ENCODE data around the gene PAFAH2. TPM values are rescaled to one million over a fixed set of nuclear protein-coding genes. Genes with fewer than 3 reads are reported as not detected.

PAFAH2 gene
- total RNA-seq, 2 donors from 2014 or later: 11.6 to 13.3 TPM

GRCh38 chr1:25999041-25999800, 1.4 kb upstream of the PAFAH2 start:
- DNase-seq: no peak
- WGBS, 2 experiments (ENCODE audit: insufficient coverage in 1 of 2, insufficient read length in 1 of 2): 89 to 96% methylated on average over 7 to 18 of the region's 18 CpGs
- H3K36me3 ChIP-seq (ENCODE audit: control insufficient read depth, insufficient read depth, low read length): no peaks in the 10 kb centered on the region
- H3K27me3 ChIP-seq (ENCODE audit: control insufficient read depth, insufficient read depth, low read length, poor library complexity, severe bottlenecking): no peaks in the 10 kb centered on the region
- H3K9me3 ChIP-seq (ENCODE audit: control insufficient read depth, low read length): no peaks in the 10 kb centered on the region
- peaks cover 22% of the 10 kb centered on the region for H3K4me1 Mint-ChIP-seq
- no peak overlapping the region for H3K27ac ChIP-seq (ENCODE audit: low read depth, low read length)
- peaks cover 5% of the 10 kb centered on the region for H3K4me1 ChIP-seq (ENCODE audit: control insufficient read depth, insufficient read depth, low read length)
- TF ChIP-seq CTCF (conservative IDR thresholded peaks at IDR 0.05): no peak
- no peak overlapping the region for H3K9ac ChIP-seq (ENCODE audit: extremely low read depth, low read length, poor library complexity, severe bottlenecking)
- no peak overlapping the region for H3K4me3 ChIP-seq (ENCODE audit: low read length)
- no peaks in the 10 kb centered on the region for H3K36me3 Mint-ChIP-seq (ENCODE audit: low read depth)
- no peak overlapping the region for H3K4me3 Mint-ChIP-seq
- no peaks in the 10 kb centered on the region for H3K9me3 Mint-ChIP-seq
- H3K27ac Mint-ChIP-seq: peak overlapping the region; percentile 53
- peaks cover 3% of the 10 kb centered on the region for H3K27me3 Mint-ChIP-seq (ENCODE audit: insufficient read depth)

- Mint-ChIP-seq H3K27me3 (ENCODE audit: insufficient read depth) (no peaks in the 10 kb centered on the region), H3K9me3 (no peaks in the 10 kb centered on the region), H3K27ac (peak overlapping the region; percentile 98), H3K36me3 (ENCODE audit: low read depth) (peaks cover 1% of the 10 kb centered on the region), H3K4me3 (peak overlapping the region; percentile 85), H3K4me1 (peaks cover 29% of the 10 kb centered on the region)
- Histone ChIP-seq H3K27me3 (ENCODE audit: control insufficient read depth, insufficient read depth, low read length, poor library complexity, severe bottlenecking) (no peaks in the 10 kb centered on the region), H3K9me3 (ENCODE audit: control insufficient read depth, low read length) (no peaks in the 10 kb centered on the region), H3K9ac (ENCODE audit: extremely low read depth, low read length, poor library complexity, severe bottlenecking) (peak overlapping the region; percentile 90), H3K4me3 (ENCODE audit: low read length) (peak overlapping the region; percentile 86), H3K36me3 (ENCODE audit: control insufficient read depth, insufficient read depth, low read length) (no peaks in the 10 kb centered on the region), H3K27ac (ENCODE audit: low read depth, low read length) (peak overlapping the region; percentile 81), H3K4me1 (ENCODE audit: control insufficient read depth, insufficient read depth, low read length) (peaks cover 5% of the 10 kb centered on the region)
- TF ChIP-seq CTCF (conservative IDR thresholded peaks at IDR 0.05): no peak
- no peak for DNase-seq
- WGBS, 2 experiments (ENCODE audit: insufficient coverage in 1 of 2, insufficient read length in 1 of 2): 23 to 31% methylated on average over 9 to 13 of the region's 13 CpGs
Observed at GRCh38 chr1:25996966-25997827, 666 bp downstream of the PAFAH2 start.

- Histone ChIP-seq H3K27ac (ENCODE audit: low read depth, low read length) (no peak overlapping the region), H3K9me3 (ENCODE audit: control insufficient read depth, low read length) (no peaks in the 10 kb centered on the region), H3K27me3 (ENCODE audit: control insufficient read depth, insufficient read depth, low read length, poor library complexity, severe bottlenecking) (no peaks in the 10 kb centered on the region), H3K36me3 (ENCODE audit: control insufficient read depth, insufficient read depth, low read length) (no peaks in the 10 kb centered on the region), H3K4me3 (ENCODE audit: low read length) (no peak overlapping the region), H3K4me1 (ENCODE audit: control insufficient read depth, insufficient read depth, low read length) (peaks cover 13% of the 10 kb centered on the region), H3K9ac (ENCODE audit: extremely low read depth, low read length, poor library complexity, severe bottlenecking) (no peak overlapping the region)
- no peaks in the 10 kb centered on the region for H3K27me3 Mint-ChIP-seq (ENCODE audit: insufficient read depth)
- no peaks in the 10 kb centered on the region for H3K9me3 Mint-ChIP-seq
- H3K27ac Mint-ChIP-seq: no peak overlapping the region
- H3K36me3 Mint-ChIP-seq (ENCODE audit: low read depth): peaks cover 3% of the 10 kb centered on the region
- no peak for DNase-seq
- H3K4me3 Mint-ChIP-seq: no peak overlapping the region
- WGBS, 2 experiments (ENCODE audit: insufficient coverage in 1 of 2, insufficient read length in 1 of 2): 96% methylated on average over 2 to 3 of the region's 3 CpGs
- TF ChIP-seq CTCF (conservative IDR thresholded peaks at IDR 0.05): no peak
- peaks cover 43% of the 10 kb centered on the region for H3K4me1 Mint-ChIP-seq
Observed at GRCh38 chr1:25994402-25995150, 3.3 kb downstream of the PAFAH2 start.

All from endodermal cell (in vitro differentiated cells).